GM23338 (cell line): ENCODE results near the gene TLE3. TPM values are rescaled to one million over a fixed set of nuclear protein-coding genes. Genes with fewer than 3 reads are reported as not detected.
A peak's percentile ranks its signal among the peaks of the same experiment; 100 is the strongest.

Experiments
- ATAC-seq: fragments of 200-7000 bp; cut with Tn5 transposase; 3 replicates; pipeline ENCODE4 v1.9.1; 2020
- DNase-seq: peaks from one replicate; pipeline ENCODE4 v3.0.0-alpha.2; 2015; ENCODE audit warnings: low spot score
- H2AFZ ChIP-seq: fragments of 200-600 bp; sonication (generic); 2 replicates; pipeline ENCODE4 v1.8.0; 2016; ENCODE audit warnings: antibody characterized with exemption, mild to moderate bottlenecking, moderate library complexity
- H3F3A ChIP-seq: fragments of 200-600 bp; sonication (generic); replicated peaks from 2 replicates; pipeline ENCODE4 v1.8.0; 2017; ENCODE audit warnings: antibody characterized with exemption, mixed run types, low read depth
- H3K27ac ChIP-seq: fragments of 200-600 bp; sonication (generic); 2 replicates; pipeline ENCODE4 v1.6.1; 2016; ENCODE audit warnings: low read depth
- H3K27me3 ChIP-seq: fragments of 200-600 bp; sonication (generic); 2 replicates; pipeline ENCODE4 v1.8.0; 2016; ENCODE audit warnings: mild to moderate bottlenecking, mixed run types, moderate library complexity; ENCODE audit not compliant: insufficient read depth
- H3K36me3 ChIP-seq: fragments of 200-600 bp; sonication (generic); 2 replicates; pipeline ENCODE4 v1.8.0; 2016; ENCODE audit warnings: mild to moderate bottlenecking; ENCODE audit not compliant: insufficient read depth
- H3K4me1 ChIP-seq: fragments of 200-600 bp; sonication (generic); 2 replicates; pipeline ENCODE4 v1.8.0; 2016; ENCODE audit warnings: mild to moderate bottlenecking, moderate library complexity; ENCODE audit not compliant: insufficient read depth
- H3K4me2 ChIP-seq: fragments of 200-600 bp; sonication (generic); 2 replicates; pipeline ENCODE4 v1.7.1; 2017; ENCODE audit warnings: mixed run types
- H3K4me3 ChIP-seq: fragments of 200-600 bp; sonication (generic); 2 replicates; pipeline ENCODE4 v1.6.1; 2016; ENCODE audit warnings: mixed run types
- H3K79me2 ChIP-seq: fragments of 200-600 bp; sonication (generic); replicated peaks from 2 replicates; pipeline ENCODE4 v1.8.0; 2017; ENCODE audit warnings: mild to moderate bottlenecking; ENCODE audit not compliant: insufficient read depth
- H3K9me2 ChIP-seq: fragments of 200-600 bp; sonication (generic); 2 replicates; pipeline ENCODE4 v1.8.0; 2017; ENCODE audit not compliant: insufficient read depth
- H4K20me1 ChIP-seq: fragments of 200-600 bp; sonication (generic); replicated peaks from 2 replicates; pipeline ENCODE4 v1.8.0; 2017; ENCODE audit warnings: mild to moderate bottlenecking; ENCODE audit not compliant: insufficient read depth
- H3K27ac Mint-ChIP-seq: 2 replicates; pipeline ENCODE4 v1.8.0; 2020; ENCODE audit warnings: inconsistent platforms, mild to moderate bottlenecking, moderate library complexity, mixed read lengths
- H3K27me3 Mint-ChIP-seq: 3 replicates; pipeline ENCODE4 v1.8.0; 2022; ENCODE audit warnings: low read depth, mild to moderate bottlenecking, moderate library complexity, mixed read lengths, inconsistent platforms; ENCODE audit not compliant: insufficient read depth, poor library complexity
- H3K36me3 Mint-ChIP-seq: 3 replicates; pipeline ENCODE4 v1.8.0; 2021; ENCODE audit warnings: low read depth, mild to moderate bottlenecking, inconsistent platforms, moderate library complexity, mixed read lengths
- H3K4me1 Mint-ChIP-seq: 3 replicates; pipeline ENCODE4 v1.8.0; 2020; ENCODE audit warnings: mild to moderate bottlenecking, inconsistent platforms, mixed read lengths
- H3K4me3 Mint-ChIP-seq: 3 replicates; pipeline ENCODE4 v1.8.0; 2021; ENCODE audit warnings: moderate library complexity, mild to moderate bottlenecking, inconsistent platforms, mixed read lengths
- H3K9me3 Mint-ChIP-seq: 3 replicates; pipeline ENCODE4 v1.8.0; 2020; ENCODE audit warnings: moderate library complexity, mild to moderate bottlenecking, inconsistent platforms, mixed read lengths
- CREB1 ChIP-seq: fragments of 250-450 bp; sonication (Bioruptor Pico); IDR thresholded peaks from 2 replicates; pipeline ENCODE4 v1.5.0; 2020; ENCODE audit warnings: low read depth, mild to moderate bottlenecking, moderate library complexity
- EZH2 ChIP-seq: fragments of 200-600 bp; sonication (generic); IDR thresholded peaks from one replicate; pipeline ENCODE4 v1.8.0; 2017; ENCODE audit warnings: antibody characterized with exemption, mild to moderate bottlenecking, low read depth; ENCODE audit not compliant: unreplicated experiment
- EZH2phosphoT487 ChIP-seq: fragments of 200-600 bp; sonication (generic); IDR thresholded peaks from one replicate; pipeline ENCODE4 v1.8.1; 2018; ENCODE audit warnings: antibody characterized with exemption; ENCODE audit not compliant: unreplicated experiment
- JUNB ChIP-seq: IDR thresholded peaks from one replicate; pipeline ENCODE4 v1.6.1; 2016; ENCODE audit warnings: antibody characterized with exemption; ENCODE audit not compliant: unreplicated experiment
- NANOG ChIP-seq: IDR thresholded peaks from 2 replicates; pipeline ENCODE4 v1.6.1; 2016; ENCODE audit warnings: antibody characterized with exemption, borderline replicate concordance
- POLR2AphosphoS5 ChIP-seq: IDR thresholded peaks from 2 replicates; pipeline ENCODE4 v1.6.1; 2016; ENCODE audit warnings: antibody characterized with exemption, low read depth
- REST ChIP-seq: IDR thresholded peaks from one replicate; pipeline ENCODE4 v1.6.1; 2018; ENCODE audit warnings: antibody characterized with exemption; ENCODE audit not compliant: unreplicated experiment
- ZNF114 ChIP-seq: fragments of 250-450 bp; sonication (Bioruptor Pico); IDR thresholded peaks from 2 replicates; pipeline ENCODE4 v1.5.0; 2020; ENCODE audit warnings: mild to moderate bottlenecking, moderate library complexity
- ZNF331 ChIP-seq: fragments of 250-450 bp; sonication (Bioruptor Pico); IDR thresholded peaks from 2 replicates; pipeline ENCODE4 v1.5.0; 2020; ENCODE audit warnings: low read depth, mild to moderate bottlenecking, moderate library complexity
- polyA plus RNA-seq: library from polyadenylated mRNA; unstranded; fragments of >200 nt; fragmentation: Nextera tagmentation; extraction: Ambion mirVana; gene quantifications from 2 replicates; pipeline ENCODE4 v1.2.1, GENCODE V29; 2016
- total RNA-seq: library from RNA; depleted of rRNA; stranded (reverse); fragments of >200 nt; shearing (Covaris generic); gene quantifications from 2 replicates; pipeline ENCODE4 v1.2.3, GENCODE V29; 2014
- TF ChIP-seq, protein P1 (sequence below): IDR thresholded peaks from 2 replicates; pipeline ENCODE4 v1.6.1; 2016; ENCODE audit warnings: antibody characterized with exemption
- TF ChIP-seq, protein P2 (sequence below), 2 experiments: fragments of 200-600 bp in 1 of 2; sonication (generic) in 1 of 2; conservative IDR thresholded peaks; 2 replicates each; pipeline versions ENCODE4 v1.5.1 to v1.6.1; 2016 to 2017; ENCODE audit warnings: antibody characterized with exemption in 2 of 2, low read depth in 2 of 2, mild to moderate bottlenecking in 2 of 2, moderate library complexity in 1 of 2

TLE3 gene
- total and polyA plus RNA-seq, 2 experiments from 2014 or later, result 10.4 to 79.5 TPM

DNA sequence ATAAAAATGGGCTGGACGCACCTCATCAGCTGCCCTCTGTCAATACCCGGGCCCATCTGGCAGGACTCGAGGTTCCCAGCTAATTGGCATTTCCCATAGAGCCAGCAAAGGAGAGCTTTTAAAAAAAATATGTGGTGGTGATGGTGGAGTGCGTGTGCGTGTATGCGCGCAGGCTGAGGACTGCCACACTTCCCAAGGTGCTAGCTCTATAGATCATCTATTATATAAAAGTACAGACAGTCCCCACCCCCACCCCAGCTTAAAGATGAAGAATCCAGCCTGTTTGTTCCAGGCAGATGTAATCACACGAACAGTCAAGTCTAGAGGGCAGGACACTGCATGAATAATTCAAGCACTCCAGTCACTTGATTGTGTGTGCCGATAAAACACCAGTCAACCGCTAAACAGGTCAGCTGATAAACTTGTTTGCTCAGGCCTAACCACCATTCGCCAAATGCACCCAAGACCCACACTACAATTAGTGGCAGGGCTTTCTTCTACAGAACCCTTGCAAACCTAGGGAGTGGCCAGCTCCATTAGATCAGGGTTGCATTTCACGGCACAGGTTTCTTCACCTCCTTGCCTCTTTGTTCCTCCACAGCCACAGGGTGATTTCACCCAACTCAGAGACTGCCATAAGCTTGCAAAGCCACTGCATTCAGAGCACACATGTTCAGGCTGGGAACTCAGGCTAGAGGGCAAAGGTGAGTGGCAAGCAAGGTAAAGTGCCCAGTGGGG is 5.8 kb downstream of the TLE3 start:
- peak overlapping the region; percentile 85; the same call in 1 of the 2 replicates for H3K4me3 ChIP-seq
- ATAC-seq, result no peak
- H3K4me3 Mint-ChIP-seq, result peak overlapping the region; percentile 67; the same call in 2 of the 3 replicates

DNA sequence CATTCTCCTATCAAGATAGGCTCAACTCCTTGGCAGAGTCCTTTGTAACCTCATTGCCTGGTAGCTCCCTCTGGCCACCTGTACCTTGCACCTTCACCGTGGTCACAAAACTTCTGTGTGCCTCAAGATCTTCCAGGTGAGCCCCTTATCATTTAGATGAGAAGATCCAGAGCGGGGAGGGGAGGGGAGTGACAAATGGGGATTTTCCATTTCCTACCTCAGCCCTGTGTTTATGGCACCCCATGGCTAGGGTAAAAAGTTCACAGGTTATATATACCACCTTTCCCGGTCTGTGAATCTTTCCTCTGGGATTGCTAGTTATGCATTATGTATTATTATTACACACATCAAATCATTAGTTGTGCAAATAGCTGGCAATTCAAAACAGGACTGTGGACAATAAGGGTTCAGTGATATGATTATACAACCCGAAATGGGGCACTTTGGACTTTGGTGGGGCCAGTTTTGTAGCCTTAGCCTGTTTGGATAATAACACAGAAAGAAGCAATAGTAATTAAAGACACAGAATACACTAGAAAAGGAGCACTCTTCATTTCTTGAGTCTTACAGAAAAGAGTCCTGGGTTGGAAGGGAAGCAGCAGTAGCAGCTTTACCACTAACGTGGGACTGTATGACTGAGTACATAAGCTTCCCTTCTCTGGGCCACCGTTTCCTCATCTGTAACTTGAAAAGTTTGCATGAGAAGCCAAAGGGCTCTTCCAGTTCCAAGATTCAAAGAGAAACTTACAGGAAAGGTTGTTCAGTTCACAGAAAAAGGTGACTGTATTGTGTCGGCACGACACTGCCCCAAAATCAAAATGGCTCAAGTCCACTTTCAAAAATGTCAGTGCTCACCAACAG is 7.1 kb downstream of the TLE3 start:
- Histone ChIP-seq H3K4me2 (peak overlapping the region; percentile 92), H2AFZ (no peak overlapping the region), H3K9me2 (no peaks in the 10 kb centered on the region), H3K36me3 (no peaks in the 10 kb centered on the region; the same call in 1 of the 2 replicates), H3K4me1 (peaks cover 79% of the 10 kb centered on the region), H3K4me3 (peak overlapping the region; percentile 38; the same call in 1 of the 2 replicates), H4K20me1 (peaks cover 53% of the 10 kb centered on the region), H3K79me2 (peaks cover 82% of the 10 kb centered on the region), H3K27ac (no peak overlapping the region), H3K27me3 (peaks cover 35% of the 10 kb centered on the region), H3F3A (peaks cover 7% of the 10 kb centered on the region; the same call in 1 of the 2 replicates)
- Mint-ChIP-seq H3K36me3 (peaks cover 74% of the 10 kb centered on the region), H3K27me3 (peaks cover 31% of the 10 kb centered on the region), H3K4me1 (peaks cover 91% of the 10 kb centered on the region), H3K27ac (no peak overlapping the region), H3K4me3 (peak overlapping the region; percentile 37; the same call in 2 of the 3 replicates), H3K9me3 (no peaks in the 10 kb centered on the region)
- ATAC-seq (no peak), DNase-seq (peak; percentile 51)
- no peak for TF ChIP-seq EZH2phosphoT487
- no peak for TF ChIP-seq JUNB
- TF ChIP-seq CREB1 (CRISPR knock-in tag), result no peak
- TF ChIP-seq POLR2AphosphoS5, result no peak
- TF ChIP-seq, protein P1, sequence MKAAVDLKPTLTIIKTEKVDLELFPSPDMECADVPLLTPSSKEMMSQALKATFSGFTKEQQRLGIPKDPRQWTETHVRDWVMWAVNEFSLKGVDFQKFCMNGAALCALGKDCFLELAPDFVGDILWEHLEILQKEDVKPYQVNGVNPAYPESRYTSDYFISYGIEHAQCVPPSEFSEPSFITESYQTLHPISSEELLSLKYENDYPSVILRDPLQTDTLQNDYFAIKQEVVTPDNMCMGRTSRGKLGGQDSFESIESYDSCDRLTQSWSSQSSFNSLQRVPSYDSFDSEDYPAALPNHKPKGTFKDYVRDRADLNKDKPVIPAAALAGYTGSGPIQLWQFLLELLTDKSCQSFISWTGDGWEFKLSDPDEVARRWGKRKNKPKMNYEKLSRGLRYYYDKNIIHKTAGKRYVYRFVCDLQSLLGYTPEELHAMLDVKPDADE, result no peak
- no peak for TF ChIP-seq ZNF114 (CRISPR knock-in tag)
- TF ChIP-seq ZNF331 (CRISPR knock-in tag), result no peak
- TF ChIP-seq, protein P2, sequence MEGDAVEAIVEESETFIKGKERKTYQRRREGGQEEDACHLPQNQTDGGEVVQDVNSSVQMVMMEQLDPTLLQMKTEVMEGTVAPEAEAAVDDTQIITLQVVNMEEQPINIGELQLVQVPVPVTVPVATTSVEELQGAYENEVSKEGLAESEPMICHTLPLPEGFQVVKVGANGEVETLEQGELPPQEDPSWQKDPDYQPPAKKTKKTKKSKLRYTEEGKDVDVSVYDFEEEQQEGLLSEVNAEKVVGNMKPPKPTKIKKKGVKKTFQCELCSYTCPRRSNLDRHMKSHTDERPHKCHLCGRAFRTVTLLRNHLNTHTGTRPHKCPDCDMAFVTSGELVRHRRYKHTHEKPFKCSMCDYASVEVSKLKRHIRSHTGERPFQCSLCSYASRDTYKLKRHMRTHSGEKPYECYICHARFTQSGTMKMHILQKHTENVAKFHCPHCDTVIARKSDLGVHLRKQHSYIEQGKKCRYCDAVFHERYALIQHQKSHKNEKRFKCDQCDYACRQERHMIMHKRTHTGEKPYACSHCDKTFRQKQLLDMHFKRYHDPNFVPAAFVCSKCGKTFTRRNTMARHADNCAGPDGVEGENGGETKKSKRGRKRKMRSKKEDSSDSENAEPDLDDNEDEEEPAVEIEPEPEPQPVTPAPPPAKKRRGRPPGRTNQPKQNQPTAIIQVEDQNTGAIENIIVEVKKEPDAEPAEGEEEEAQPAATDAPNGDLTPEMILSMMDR (conservative IDR thresholded peaks at IDR 0.05; ENCODE audit: low read depth in 2 of 2), result no peak
- TF ChIP-seq EZH2, result no peak

More for the DNA sequence above, 5.8 kb downstream of the TLE3 start:
- Mint-ChIP-seq H3K27me3 (peaks cover 29% of the 10 kb centered on the region), H3K36me3 (peaks cover 62% of the 10 kb centered on the region), H3K9me3 (no peaks in the 10 kb centered on the region), H3K27ac (no peak overlapping the region), H3K4me1 (peaks cover 78% of the 10 kb centered on the region)
- Histone ChIP-seq H4K20me1 (peaks cover 50% of the 10 kb centered on the region), H3K79me2 (peaks cover 78% of the 10 kb centered on the region), H3K36me3 (no peaks in the 10 kb centered on the region; the same call in 1 of the 2 replicates), H3K9me2 (no peaks in the 10 kb centered on the region), H3K27ac (no peak overlapping the region), H3K4me1 (peaks cover 76% of the 10 kb centered on the region), H3F3A (peaks cover 7% of the 10 kb centered on the region; the same call in 1 of the 2 replicates), H3K27me3 (peaks cover 36% of the 10 kb centered on the region), H3K4me2 (peak overlapping the region; percentile 92), H2AFZ (no peak overlapping the region)
- TF ChIP-seq POLR2AphosphoS5, result no peak
- no peak for TF ChIP-seq REST
- TF ChIP-seq EZH2phosphoT487, result no peak
- TF ChIP-seq NANOG, result no peak
- no peak for TF ChIP-seq ZNF114 (CRISPR knock-in tag)
- no peak for TF ChIP-seq ZNF331 (CRISPR knock-in tag)
- no peak for TF ChIP-seq CREB1 (CRISPR knock-in tag)
- no peak for DNase-seq
